GDM1 (cell line): ENCODE measurements around the gene CWH43.
A peak's percentile ranks its signal among the peaks of the same experiment; 100 is the strongest.
"Not testable (repeated sequence)": the region's sequence is repeated elsewhere in the genome, so short reads cannot be mapped to it uniquely, and the experiment has no call there.

Experiments
- DNase-seq: peaks from one replicate; lab custom pipeline; 2025; lab: John Stamatoyannopoulos, UW

Gene CWH43

GRCh38 chr4:48976041-48976440 lies 10.0 kb upstream of the CWH43 start:
- DNase-seq: no peak

- DNase-seq: no peak
Observed at GRCh38 chr4:48979914-48980579, 6.0 kb upstream of the CWH43 start.

GRCh38 chr4:48984005-48984404 lies 2.1 kb upstream of the CWH43 start:
- not testable (repeated sequence) for DNase-seq

GRCh38 chr4:48985602-48985975 lies 486 bp upstream of the CWH43 start:
- no peak for DNase-seq

GRCh38 chr4:48986654-48987164 lies 634 bp downstream of the CWH43 start:
- DNase-seq: no peak

GRCh38 chr4:48989461-48990203 lies 3.6 kb downstream of the CWH43 start:
- DNase-seq: no peak

- no peak for DNase-seq
Observed at GRCh38 chr4:48991357-48991756, 5.3 kb downstream of the CWH43 start.

GRCh38 chr4:48997962-48998361 lies 11.9 kb downstream of the CWH43 start:
- no peak for DNase-seq

- no peak for DNase-seq
Observed at GRCh38 chr4:48998440-48998839, 12.4 kb downstream of the CWH43 start.

GRCh38 chr4:49000806-49001205 lies 14.7 kb downstream of the CWH43 start:
- no peak for DNase-seq

GRCh38 chr4:49002931-49003330 lies 16.9 kb downstream of the CWH43 start:
- DNase-seq: no peak

GRCh38 chr4:49018718-49019295 lies 32.7 kb downstream of the CWH43 start:
- DNase-seq: no peak

- peak; percentile 10 for DNase-seq
Observed at GRCh38 chr4:49032440-49033161, 46.5 kb downstream of the CWH43 start.

GRCh38 chr4:49036528-49036927 lies 50.5 kb downstream of the CWH43 start:
- DNase-seq: no peak

- no peak for DNase-seq
Observed at GRCh38 chr4:49044270-49044669, 58.2 kb downstream of the CWH43 start.

GRCh38 chr4:49058306-49058705 lies 72.2 kb downstream of the CWH43 start:
- no peak for DNase-seq

GRCh38 chr4:49063670-49064069 lies 77.6 kb downstream of the CWH43 start:
- DNase-seq: no peak

GRCh38 chr4:49072196-49072595 lies 86.1 kb downstream of the CWH43 start:
- DNase-seq: not testable (repeated sequence)

- not testable (repeated sequence) for DNase-seq
Observed at GRCh38 chr4:49091883-49092282, 105.8 kb downstream of the CWH43 start.

- not testable (repeated sequence) for DNase-seq
Observed at GRCh38 chr4:49092608-49093135, 106.6 kb downstream of the CWH43 start.

- not testable (repeated sequence) for DNase-seq
Observed at GRCh38 chr4:49096215-49096614, 110.1 kb downstream of the CWH43 start.

GRCh38 chr4:49096627-49097026 lies 110.6 kb downstream of the CWH43 start:
- DNase-seq: not testable (repeated sequence)
